GM19193 (cell line): Measurements from ENCODE around the gene KIF4A.

ENCODE experiments used
- POLR2A ChIP-seq: IDR thresholded peaks from 4 replicates; pipeline ENCODE4 v1.6.1; 2011; ENCODE audit not compliant: insufficient read depth, insufficient read length; ENCODE audit errors: extremely low read depth

KIF4A gene

GRCh38 chrX:70444946-70445656 is 155.2 kb downstream of the KIF4A start:
- TF ChIP-seq POLR2A = no peak

GRCh38 chrX:70445951-70446350 is 156.0 kb downstream of the KIF4A start:
- no peak for TF ChIP-seq POLR2A

GRCh38 chrX:70446380-70447350 is 156.8 kb downstream of the KIF4A start:
- TF ChIP-seq POLR2A = no peak

- no peak for TF ChIP-seq POLR2A
These were observed 159.6 kb downstream of the KIF4A start for GRCh38 chrX:70449457-70449966.

- no peak for TF ChIP-seq POLR2A
These were observed 162.3 kb downstream of the KIF4A start for GRCh38 chrX:70452143-70452733.

- no peak for TF ChIP-seq POLR2A
These were observed 163.2 kb downstream of the KIF4A start for GRCh38 chrX:70453024-70453618.

GRCh38 chrX:70454441-70455365 is 164.8 kb downstream of the KIF4A start:
- peak; percentile 28 for TF ChIP-seq POLR2A

GRCh38 chrX:70455366-70456202 is 165.7 kb downstream of the KIF4A start:
- peak; percentile 8 for TF ChIP-seq POLR2A

- no peak for TF ChIP-seq POLR2A
These were observed 166.4 kb downstream of the KIF4A start for GRCh38 chrX:70456256-70456655.

- TF ChIP-seq POLR2A = no peak
These were observed 171.1 kb downstream of the KIF4A start for GRCh38 chrX:70461026-70461425.

- no peak for TF ChIP-seq POLR2A
These were observed 174.1 kb downstream of the KIF4A start for GRCh38 chrX:70464051-70464450.

GRCh38 chrX:70466968-70467367 is 177.1 kb downstream of the KIF4A start:
- no peak for TF ChIP-seq POLR2A

- TF ChIP-seq POLR2A = no peak
These were observed 178.8 kb downstream of the KIF4A start for GRCh38 chrX:70468709-70469108.
